ENCODE results near the gene PPP4R2. TPM values are rescaled to one million over a fixed set of nuclear protein-coding genes. Genes with fewer than 3 reads are reported as not detected.

PPP4R2 gene
- total and polyA plus RNA-seq, 10 of the 15 experiments (the other 5 are each of a cell fraction or from before 2014, with no cell fraction given): 16.7 to 83.4 (median 38.9) TPM

GRCh38 chr3:72998466-72998865, 1.9 kb downstream of the PPP4R2 start:
- ATAC-seq (no peak), DNase-seq (ENCODE audit: low read depth, low spot score) (no peak), FAIRE-seq (no peak)
- Histone ChIP-seq H3K27me3 (replicated peaks in 1 of 2; ENCODE audit: control insufficient read depth in 2 of 2, insufficient read depth in 2 of 2, low read length in 1 of 2) (no peaks in the 10 kb centered on the region), H3K4me1 (ENCODE audit: control insufficient read depth, insufficient read depth, low read length) (peaks cover 4% of the 10 kb centered on the region), H3K27ac (ENCODE audit: control insufficient read depth, insufficient read depth) (no peak overlapping the region), H3K4me2 (ENCODE audit: control insufficient read depth, insufficient read depth) (peak overlapping the region; percentile 76), H3K4me3 (peak overlapping the region; percentile 96), H3K9ac (ENCODE audit: control insufficient read depth, insufficient read depth, low read length) (peak overlapping the region; percentile 49; the same call in 1 of the 2 replicates), H3K79me2 (ENCODE audit: control insufficient read depth, insufficient read depth, low read length) (peaks cover 63% of the 10 kb centered on the region), H3K36me3 (ENCODE audit: control insufficient read depth in 2 of 2, insufficient read depth in 2 of 2, low read length in 1 of 2) (peaks cover 2 to 13% of the 10 kb centered on the region in 2 experiments; a peak in 3 of 4 replicates), H3K9me3 (replicated peaks; ENCODE audit: control insufficient read depth, insufficient read depth, low read length) (no peaks in the 10 kb centered on the region), H4K20me1 (ENCODE audit: control insufficient read depth, insufficient read depth) (0 out of 2 replicates have a peak, but pooled peaks cover 3% of the 10 kb centered on the region), H2AFZ (ENCODE audit: control insufficient read depth, low read depth, low read length) (no peak overlapping the region)
- in situ Hi-C loops (cut with MboI): no loop called here
- 0 out of 2 replicates have a peak, but pooled peaks have one; percentile 29 for TF ChIP-seq NKRF (conservative IDR thresholded peaks at IDR 0.05)
- peak; percentile 46; the same call in 1 of the 3 replicates for TF ChIP-seq POU2F2 (IDR thresholded peaks at IDR 0.05; ENCODE audit: borderline replicate concordance, low read depth, low read length)
- TF ChIP-seq NFIC (IDR thresholded peaks at IDR 0.05; ENCODE audit: low read depth, low read length): no peak
- TF ChIP-seq IKZF2 (IDR thresholded peaks at IDR 0.05): peak in 1 of 2 experiments; percentile 25; a peak in 1 of 4 replicates
- intact Hi-C loops (cut with micrococcal nuclease; ENCODE audit: unreplicated experiment): loop anchor here (5.0 kb wide), 2 partner anchors 44 to 61 kb away; no protein-coding TSS in a partner anchor
- CTCF ChIA-PET: interaction anchor here (0.7 to 7.2 kb wide), 17 partner anchors 9 to 150 kb away, joined by 3 to 88 read pairs (median 3); partner anchors contain the start of gene SHQ1
- WGBS (ENCODE audit: insufficient coverage, insufficient replicate concordance, low lambda C conversion rate, missing lambda C conversion rate): 0% methylated on average over 4 of the region's 4 CpGs
- RAD21 ChIA-PET (ENCODE audit: unreplicated experiment): interaction anchor here (0.6 to 5.0 kb wide), 7 partner anchors 19 to 147 kb away, joined by 3 to 48 read pairs (median 5); no protein-coding TSS in a partner anchor
- no TSS peak for BruUV-seq (replicated peaks)
- SMC1A ChIA-PET (ENCODE audit: uncharacterized antibody, unreplicated experiment): interaction anchor here (0.9 to 6.6 kb wide), 21 partner anchors 11 to 176 kb away, joined by 3 to 62 read pairs (median 4); no protein-coding TSS in a partner anchor
- POLR2A ChIA-PET: interaction anchor here (0.6 to 1.5 kb wide), 4 partner anchors 11 to 1014 kb away, joined by 3 to 9 read pairs (median 5); no protein-coding TSS in a partner anchor
